MM.1S (cell line): ENCODE measurements around the gene FAM170B.

Source experiments
- DNase-seq: peaks from one replicate; pipeline ENCODE4 v3.0.0-alpha.2; 2015
- H2AFZ ChIP-seq: fragments of 300-600 bp; sonication (generic); 2 replicates; pipeline ENCODE4 v1.6.0; 2016; ENCODE audit warnings: antibody characterized with exemption, low read length
- H3F3A ChIP-seq: fragments of 300-600 bp; sonication (generic); 2 replicates; pipeline ENCODE4 v1.6.1; 2016; ENCODE audit warnings: mild to moderate bottlenecking, antibody characterized with exemption, low read length, moderate library complexity, mixed read lengths; ENCODE audit not compliant: insufficient read depth
- H3K27ac ChIP-seq: fragments of 300-600 bp; sonication (generic); 2 replicates; pipeline ENCODE4 v1.5.1; 2016; ENCODE audit warnings: mild to moderate bottlenecking, low read length
- H3K27me3 ChIP-seq: fragments of 300-600 bp; sonication (generic); replicated peaks from 2 replicates; pipeline ENCODE4 v1.6.0; 2016; ENCODE audit warnings: low read length; ENCODE audit not compliant: insufficient read depth
- H3K36me3 ChIP-seq: fragments of 300-600 bp; sonication (generic); replicated peaks from 2 replicates; pipeline ENCODE4 v1.6.1; 2016; ENCODE audit warnings: mild to moderate bottlenecking, low read length, mixed read lengths; ENCODE audit not compliant: insufficient read depth
- H3K4me1 ChIP-seq: fragments of 300-600 bp; sonication (generic); 2 replicates; pipeline ENCODE4 v1.6.1; 2016; ENCODE audit warnings: low read length, mixed read lengths
- H3K4me2 ChIP-seq: fragments of 300-600 bp; sonication (generic); 2 replicates; pipeline ENCODE4 v1.6.0; 2016; ENCODE audit warnings: low read depth, low read length
- H3K4me3 ChIP-seq: fragments of 300-600 bp; sonication (generic); 2 replicates; pipeline ENCODE4 v1.5.1; 2016; ENCODE audit warnings: low read length, mixed read lengths
- H3K79me2 ChIP-seq: fragments of 300-600 bp; sonication (generic); 2 replicates; pipeline ENCODE4 v1.6.1; 2016; ENCODE audit warnings: mixed run types, low read length, mixed read lengths
- H3K9ac ChIP-seq: fragments of 300-600 bp; sonication (generic); 2 replicates; pipeline ENCODE4 v1.6.1; 2016; ENCODE audit warnings: low read length, mixed read lengths
- H3K9me2 ChIP-seq: fragments of 300-600 bp; sonication (generic); replicated peaks from 2 replicates; pipeline ENCODE4 v1.6.1; 2016; ENCODE audit warnings: mild to moderate bottlenecking, low read length, mixed read lengths; ENCODE audit not compliant: insufficient read depth
- H3K9me3 ChIP-seq: fragments of 300-600 bp; sonication (generic); replicated peaks from 2 replicates; pipeline ENCODE4 v1.6.1; 2016; ENCODE audit warnings: mild to moderate bottlenecking, low read length, mixed read lengths; ENCODE audit not compliant: insufficient read depth
- H4K20me1 ChIP-seq: fragments of 300-600 bp; sonication (generic); 2 replicates; pipeline ENCODE4 v1.6.1; 2016; ENCODE audit warnings: mild to moderate bottlenecking, low read length, moderate library complexity, mixed read lengths; ENCODE audit not compliant: insufficient read depth
- EZH2 ChIP-seq: fragments of 300-600 bp; sonication (generic); optimal IDR thresholded peaks from 2 replicates; pipeline ENCODE3; 2017; ENCODE audit warnings: low read depth, mild to moderate bottlenecking, antibody characterized with exemption, low read length, mixed read lengths
- EZH2phosphoT487 ChIP-seq: fragments of 300-600 bp; sonication (generic); IDR thresholded peaks from 2 replicates; pipeline ENCODE4 v1.6.1; 2018; ENCODE audit warnings: antibody characterized with exemption, low read length
- TF ChIP-seq, protein P1 (sequence below): fragments of 300-600 bp; sonication (generic); IDR thresholded peaks from 2 replicates; pipeline ENCODE4 v1.5.1; 2016; ENCODE audit warnings: antibody characterized with exemption, low read length, mixed read lengths

FAM170B gene

DNA sequence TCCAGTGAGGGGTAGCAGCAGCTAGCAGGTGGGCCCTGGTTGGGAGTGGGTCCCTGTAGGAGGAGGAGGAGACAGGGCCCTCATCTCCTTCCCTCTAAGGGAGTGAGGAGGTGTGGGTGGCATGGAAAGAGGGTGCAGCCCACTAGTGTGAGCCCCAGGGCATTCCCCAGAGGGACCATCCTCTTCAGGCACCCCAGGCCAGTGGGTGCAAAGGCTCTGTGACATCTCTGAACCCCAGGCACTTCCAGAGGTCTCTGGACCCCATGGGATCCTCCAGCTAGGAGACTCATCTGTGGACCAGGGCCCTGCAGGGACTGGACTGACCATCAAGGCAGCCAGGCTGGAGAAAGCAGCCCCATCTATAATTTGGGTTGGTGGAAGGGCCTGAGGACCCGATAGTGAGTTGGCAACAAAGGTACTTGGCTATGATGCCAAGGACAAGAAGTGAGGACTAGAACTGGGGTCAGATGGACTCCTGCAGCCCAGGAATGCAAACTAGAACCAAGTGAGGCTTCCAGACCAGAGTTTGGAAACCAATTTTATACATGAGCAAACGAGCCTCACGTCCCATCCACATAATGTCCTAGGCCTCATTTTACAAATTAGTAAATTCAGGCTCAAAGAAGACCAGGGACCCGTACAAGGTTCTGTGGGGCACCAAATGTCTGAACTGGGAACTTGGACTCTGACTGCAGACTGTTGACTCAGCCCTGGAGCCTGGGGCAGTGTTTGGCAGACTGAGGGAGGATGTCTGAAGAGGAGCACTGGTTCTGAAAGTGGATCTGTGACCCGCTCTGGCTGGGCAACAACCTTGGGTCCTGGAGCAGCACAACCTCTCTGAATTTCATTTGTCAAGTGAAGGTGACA lies 17.1 kb downstream of the FAM170B start:
- H3K4me3 ChIP-seq, result no peak overlapping the region
- no peaks in the 10 kb centered on the region for H3F3A ChIP-seq
- no peak overlapping the region for H3K9ac ChIP-seq
- no peak overlapping the region for H3K27ac ChIP-seq
- no peak overlapping the region for H3K4me2 ChIP-seq
- no peak overlapping the region for H2AFZ ChIP-seq
- H3K79me2 ChIP-seq, result no peaks in the 10 kb centered on the region
- no peaks in the 10 kb centered on the region for H3K4me1 ChIP-seq
- H4K20me1 ChIP-seq, result no peaks in the 10 kb centered on the region
- no peak for DNase-seq
- TF ChIP-seq EZH2phosphoT487, result no peak
- no peak for TF ChIP-seq EZH2
- TF ChIP-seq, protein P1, sequence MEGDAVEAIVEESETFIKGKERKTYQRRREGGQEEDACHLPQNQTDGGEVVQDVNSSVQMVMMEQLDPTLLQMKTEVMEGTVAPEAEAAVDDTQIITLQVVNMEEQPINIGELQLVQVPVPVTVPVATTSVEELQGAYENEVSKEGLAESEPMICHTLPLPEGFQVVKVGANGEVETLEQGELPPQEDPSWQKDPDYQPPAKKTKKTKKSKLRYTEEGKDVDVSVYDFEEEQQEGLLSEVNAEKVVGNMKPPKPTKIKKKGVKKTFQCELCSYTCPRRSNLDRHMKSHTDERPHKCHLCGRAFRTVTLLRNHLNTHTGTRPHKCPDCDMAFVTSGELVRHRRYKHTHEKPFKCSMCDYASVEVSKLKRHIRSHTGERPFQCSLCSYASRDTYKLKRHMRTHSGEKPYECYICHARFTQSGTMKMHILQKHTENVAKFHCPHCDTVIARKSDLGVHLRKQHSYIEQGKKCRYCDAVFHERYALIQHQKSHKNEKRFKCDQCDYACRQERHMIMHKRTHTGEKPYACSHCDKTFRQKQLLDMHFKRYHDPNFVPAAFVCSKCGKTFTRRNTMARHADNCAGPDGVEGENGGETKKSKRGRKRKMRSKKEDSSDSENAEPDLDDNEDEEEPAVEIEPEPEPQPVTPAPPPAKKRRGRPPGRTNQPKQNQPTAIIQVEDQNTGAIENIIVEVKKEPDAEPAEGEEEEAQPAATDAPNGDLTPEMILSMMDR, result no peak
- H3K9me3 ChIP-seq, result no peaks in the 10 kb centered on the region
- H3K9me2 ChIP-seq, result no peaks in the 10 kb centered on the region
- H3K27me3 ChIP-seq, result no peaks in the 10 kb centered on the region
- H3K36me3 ChIP-seq, result no peaks in the 10 kb centered on the region

DNA sequence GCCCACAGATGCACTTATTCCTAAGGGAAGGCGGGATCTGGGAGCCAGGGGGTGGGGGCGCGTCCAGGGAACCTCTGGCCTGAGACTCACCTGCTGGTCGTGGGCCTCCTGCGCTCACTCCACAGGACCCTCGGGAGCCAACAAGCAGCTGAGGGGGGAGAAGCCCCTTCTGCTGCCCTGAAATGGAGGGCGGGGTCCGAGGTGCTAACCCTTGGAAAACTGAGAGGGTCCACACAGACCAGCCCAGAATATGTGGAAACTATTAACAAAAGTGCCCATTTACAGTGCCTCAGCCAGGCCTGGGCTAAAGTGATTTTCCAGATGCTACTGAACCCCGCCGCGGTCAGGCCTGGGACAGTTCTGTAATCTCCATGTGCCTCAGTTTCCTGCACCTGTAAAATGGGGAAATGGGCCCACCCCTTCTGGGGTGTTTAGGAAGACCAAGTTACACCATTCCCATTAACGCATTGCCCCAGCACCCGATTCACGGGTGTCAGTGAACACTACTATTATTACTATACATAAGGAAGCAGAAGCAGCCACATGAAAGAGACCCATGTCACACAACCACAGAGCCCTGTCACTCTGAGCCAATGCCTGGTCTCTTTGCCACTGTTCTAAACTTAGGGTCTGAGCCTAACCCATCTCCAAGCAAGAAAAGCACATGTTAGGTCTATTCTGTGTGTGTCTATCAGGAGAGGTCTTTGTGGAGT lies 17.9 kb downstream of the FAM170B start:
- no peak overlapping the region for H3K4me2 ChIP-seq
- H2AFZ ChIP-seq, result no peak overlapping the region
- no peak overlapping the region for H3K27ac ChIP-seq
- no peak overlapping the region for H3K9ac ChIP-seq
- H3K9me3 ChIP-seq, result no peaks in the 10 kb centered on the region
- TF ChIP-seq EZH2phosphoT487 (no peak), EZH2 (no peak)
- TF ChIP-seq, protein P1, result no peak
- H4K20me1 ChIP-seq, result no peaks in the 10 kb centered on the region
- H3K36me3 ChIP-seq, result no peaks in the 10 kb centered on the region
- no peaks in the 10 kb centered on the region for H3K9me2 ChIP-seq
- H3K79me2 ChIP-seq, result no peaks in the 10 kb centered on the region
- H3K4me3 ChIP-seq, result no peak overlapping the region
- no peaks in the 10 kb centered on the region for H3K4me1 ChIP-seq
- no peaks in the 10 kb centered on the region for H3K27me3 ChIP-seq
- H3F3A ChIP-seq, result no peaks in the 10 kb centered on the region
- no peak for DNase-seq

DNA sequence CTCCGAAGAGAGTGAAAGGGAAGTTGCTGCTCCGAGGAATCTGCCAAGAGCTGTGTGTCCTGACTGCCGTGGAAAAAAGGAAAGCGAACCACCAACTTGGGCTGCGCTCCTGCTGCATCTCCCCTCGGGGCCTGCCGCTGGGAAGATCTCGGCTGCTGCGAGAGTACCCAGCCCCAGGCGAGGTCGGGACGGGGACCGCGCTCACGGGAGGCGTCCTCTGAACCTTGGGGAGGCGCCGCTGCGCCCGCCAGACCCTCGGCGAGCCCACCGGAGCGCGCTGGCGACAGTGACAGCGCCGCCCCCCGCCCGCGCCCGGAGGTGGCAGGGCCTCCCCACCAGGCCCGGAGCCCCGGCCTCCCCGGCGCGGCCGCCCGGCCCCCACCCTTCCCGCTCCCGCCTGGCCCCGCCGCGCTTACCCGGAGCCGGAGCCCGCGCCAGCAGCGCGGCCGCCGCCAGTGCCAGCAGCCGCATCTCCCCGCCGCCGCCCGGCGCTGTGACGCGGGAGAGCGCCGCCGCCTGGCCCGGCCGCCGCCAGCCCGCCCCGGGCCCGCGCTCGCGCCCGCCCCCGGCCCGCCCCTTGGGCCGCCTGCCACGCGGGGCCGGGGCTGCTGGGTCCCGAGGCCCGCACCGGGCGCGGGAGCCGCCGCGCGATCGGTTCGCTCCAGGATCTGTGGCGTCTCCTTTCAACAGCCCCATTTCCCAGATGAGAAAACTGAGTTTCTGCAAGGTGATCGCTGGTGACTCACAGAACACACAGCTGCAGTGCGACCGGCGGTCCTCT lies 18.6 kb downstream of the FAM170B start, which contains the start of gene VSTM4:
Gene VSTM4 (minus strand): TSS at position 508 of the 781 bp plus-strand sequence. CDS start 37 bp downstream, at position 471.
- Histone ChIP-seq H3K9me2 (no peaks in the 10 kb centered on the region), H3K27ac (no peak within 1 kb of the TSS), H3K9me3 (no peaks in the 10 kb centered on the region), H3K27me3 (no peaks in the 10 kb centered on the region), H3K79me2 (no peaks in the 10 kb centered on the region), H3K4me2 (no peak within 1 kb of the TSS), H3K9ac (no peak within 1 kb of the TSS), H2AFZ (no peak within 1 kb of the TSS), H3K4me1 (no peaks in the 10 kb centered on the region), H4K20me1 (no peaks in the 10 kb centered on the region), H3K4me3 (no peak within 1 kb of the TSS), H3K36me3 (no peaks in the 10 kb centered on the region), H3F3A (no peaks in the 10 kb centered on the region)
- DNase-seq, result no peak
- TF ChIP-seq EZH2phosphoT487 (no peak), EZH2 (no peak)
- TF ChIP-seq, protein P1, result no peak
